Measurements from ENCODE around the gene EYS. TPM values are rescaled to one million over a fixed set of nuclear protein-coding genes. Genes with fewer than 3 reads are reported as not detected.

EYS gene
- total RNA-seq, 1 experiment from 2014 or later = not detected

GRCh38 chr6:64170316-64170715 lies 1536.7 kb downstream of the EYS start:
- no peak for TF ChIP-seq CTCF (IDR thresholded peaks at IDR 0.05; ENCODE audit: insufficient read depth in 1 of 2, low read depth in 1 of 2, low read length in 1 of 2, severe bottlenecking in 1 of 2, unreplicated experiment in 1 of 2)
- H3K9me3 ChIP-seq = no peaks in the 10 kb centered on the region
- H3K4me3 Mint-ChIP-seq (ENCODE audit: unreplicated experiment) = no peak overlapping the region
- no peaks in the 10 kb centered on the region for H3K27me3 Mint-ChIP-seq (ENCODE audit: insufficient read depth, unreplicated experiment)
- no TSS peak for BruUV-seq (replicated peaks)
- DNase-seq = no peak
- ChIA-PET POLR2A (no interaction called here), CTCF (no interaction called here)
- no peaks in the 10 kb centered on the region for H3K36me3 ChIP-seq (ENCODE audit: control insufficient read depth, insufficient read depth, low read length)
- H3K36me3 Mint-ChIP-seq (ENCODE audit: insufficient read depth, unreplicated experiment) = no peaks in the 10 kb centered on the region
- H3K27ac Mint-ChIP-seq (ENCODE audit: unreplicated experiment) = no peak overlapping the region
- no peaks in the 10 kb centered on the region for H3K4me1 Mint-ChIP-seq (ENCODE audit: low read depth, unreplicated experiment)
- no peaks in the 10 kb centered on the region for H3K27me3 ChIP-seq (replicated peaks; ENCODE audit: control insufficient read depth, insufficient read depth, low read length)
- no peak overlapping the region for H3K4me3 ChIP-seq (ENCODE audit: low read depth, low read length)
- intact Hi-C loops (cut with micrococcal nuclease; ENCODE audit: unreplicated experiment) = no loop called here
- no peaks in the 10 kb centered on the region for H3K9me3 Mint-ChIP-seq (ENCODE audit: unreplicated experiment)
- H3K4me1 ChIP-seq = no peaks in the 10 kb centered on the region

GRCh38 chr6:64160486-64160885 lies 1546.5 kb downstream of the EYS start:
- Histone ChIP-seq H3K27me3 (replicated peaks; ENCODE audit: control insufficient read depth, insufficient read depth, low read length) (no peaks in the 10 kb centered on the region), H3K36me3 (ENCODE audit: control insufficient read depth, insufficient read depth, low read length) (no peaks in the 10 kb centered on the region), H3K9me3 (no peaks in the 10 kb centered on the region), H3K4me1 (no peaks in the 10 kb centered on the region), H3K4me3 (ENCODE audit: low read depth, low read length) (no peak overlapping the region)
- POLR2A ChIA-PET = no interaction called here
- Mint-ChIP-seq H3K27ac (ENCODE audit: unreplicated experiment) (no peak overlapping the region), H3K36me3 (ENCODE audit: insufficient read depth, unreplicated experiment) (no peaks in the 10 kb centered on the region), H3K4me3 (ENCODE audit: unreplicated experiment) (no peak overlapping the region), H3K27me3 (ENCODE audit: insufficient read depth, unreplicated experiment) (no peaks in the 10 kb centered on the region), H3K4me1 (ENCODE audit: low read depth, unreplicated experiment) (no peaks in the 10 kb centered on the region), H3K9me3 (ENCODE audit: unreplicated experiment) (no peaks in the 10 kb centered on the region)
- no TSS peak for BruUV-seq (replicated peaks)
- TF ChIP-seq CTCF (IDR thresholded peaks at IDR 0.05; ENCODE audit: insufficient read depth in 1 of 2, low read depth in 1 of 2, low read length in 1 of 2, severe bottlenecking in 1 of 2, unreplicated experiment in 1 of 2) = no peak
- CTCF ChIA-PET = no interaction called here
- DNase-seq = no peak
- intact Hi-C loops (cut with micrococcal nuclease; ENCODE audit: unreplicated experiment) = loop anchor here (10.0 kb wide), 1 partner anchor 174 kb away; no protein-coding TSS in a partner anchor

- no TSS peak for BruUV-seq (replicated peaks)
- H3K4me1 ChIP-seq = no peaks in the 10 kb centered on the region
- Mint-ChIP-seq H3K9me3 (ENCODE audit: unreplicated experiment) (no peaks in the 10 kb centered on the region), H3K4me1 (ENCODE audit: low read depth, unreplicated experiment) (no peaks in the 10 kb centered on the region), H3K36me3 (ENCODE audit: insufficient read depth, unreplicated experiment) (no peaks in the 10 kb centered on the region), H3K27ac (ENCODE audit: unreplicated experiment) (no peak overlapping the region), H3K4me3 (ENCODE audit: unreplicated experiment) (no peak overlapping the region), H3K27me3 (ENCODE audit: insufficient read depth, unreplicated experiment) (no peaks in the 10 kb centered on the region)
- ChIA-PET CTCF (no interaction called here), POLR2A (no interaction called here)
- no peaks in the 10 kb centered on the region for H3K36me3 ChIP-seq (ENCODE audit: control insufficient read depth, insufficient read depth, low read length)
- H3K4me3 ChIP-seq (ENCODE audit: low read depth, low read length) = no peak overlapping the region
- no peaks in the 10 kb centered on the region for H3K27me3 ChIP-seq (replicated peaks; ENCODE audit: control insufficient read depth, insufficient read depth, low read length)
- intact Hi-C loops (cut with micrococcal nuclease; ENCODE audit: unreplicated experiment) = no loop called here
- TF ChIP-seq CTCF (IDR thresholded peaks at IDR 0.05; ENCODE audit: insufficient read depth in 1 of 2, low read depth in 1 of 2, low read length in 1 of 2, severe bottlenecking in 1 of 2, unreplicated experiment in 1 of 2) = no peak
- no peak for DNase-seq
- no peaks in the 10 kb centered on the region for H3K9me3 ChIP-seq
Measured at GRCh38 chr6:64155063-64155462, 1552.0 kb downstream of the EYS start.

Measured in Caco-2 (cell line).